Measurements from ENCODE around the gene VMO1. TPM values are rescaled to one million over a fixed set of nuclear protein-coding genes. Genes with fewer than 3 reads are reported as not detected.

VMO1 gene
- total and polyA plus RNA-seq, 2 donors (not counting 3 experiments of a cell fraction or from before 2014, with no cell fraction given), result 0.23 TPM; not detected in 1

DNA sequence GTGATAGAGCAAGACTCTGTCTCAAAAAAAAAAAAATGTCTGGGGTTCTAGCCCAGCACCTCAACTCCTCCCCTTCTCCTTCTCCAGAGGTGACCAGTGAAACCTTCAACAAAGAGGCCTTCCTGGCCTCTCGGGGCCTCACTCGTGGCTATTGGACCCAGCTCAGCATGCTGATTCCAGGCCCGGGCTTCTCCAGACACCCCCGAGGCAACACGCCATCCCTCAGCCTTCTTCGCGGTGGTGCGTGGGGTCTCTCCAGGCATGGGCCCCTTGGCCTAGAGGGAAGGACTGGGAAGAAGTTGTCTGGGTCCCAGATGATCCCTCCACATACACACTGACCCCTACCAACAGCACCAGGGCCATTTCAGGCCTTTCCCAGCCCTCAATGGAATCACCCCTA is 42.9 kb downstream of the VMO1 start:
- DNase-seq (ENCODE audit: low read depth, low spot score) (no peak), FAIRE-seq (no peak)
- H3K27ac ChIP-seq (ENCODE audit: insufficient read depth, low read depth, low read length), result no peak overlapping the region
- H3K9me1 ChIP-seq (replicated peaks; ENCODE audit: control insufficient read depth, extremely low read depth, insufficient read depth, low read length), result no peaks in the 10 kb centered on the region
- BruUV-seq (replicated peaks), result no TSS peak
- H3K9me3 ChIP-seq (replicated peaks; ENCODE audit: control insufficient read depth, insufficient read depth, low read length), result no peaks in the 10 kb centered on the region
- intact Hi-C loops (cut with micrococcal nuclease), result no loop called here
- no peak overlapping the region for H3K4me2 ChIP-seq (ENCODE audit: insufficient read depth, low read length)
- no peak overlapping the region for H3K4me3 ChIP-seq (replicated peaks in 1 of 3; ENCODE audit: insufficient read depth in 1 of 3, low read depth in 1 of 3, low read length in 3 of 3)
- ChIA-PET CTCF (interaction anchor here (1.5 kb wide), 1 partner anchor 36 kb away, joined by 3 read pairs; no protein-coding TSS in a partner anchor), POLR2A (no interaction called here)
- dilution Hi-C loops (cut with MboI; ENCODE audit: extremely low pct_ligation_motif_present, low sequenced_read_pairs), result no loop called here
- peaks cover 7 to 11% of the 10 kb centered on the region in 2 experiments for H3K27me3 ChIP-seq (ENCODE audit: control insufficient read depth in 2 of 2, insufficient read depth in 2 of 2, low read length in 2 of 2)
- H3K9ac ChIP-seq (replicated peaks; ENCODE audit: extremely low read depth, insufficient read depth, low read length), result no peak overlapping the region
- no peaks in the 10 kb centered on the region for H3K36me3 ChIP-seq (ENCODE audit: control insufficient read depth in 2 of 2, extremely low read depth in 1 of 2, insufficient read depth in 2 of 2, low read length in 2 of 2)
- peaks cover 11% of the 10 kb centered on the region for H3K4me1 ChIP-seq (ENCODE audit: control insufficient read depth, extremely low read depth, insufficient read depth, low read length)
- no peak overlapping the region for H2AFZ ChIP-seq (ENCODE audit: low read depth, low read length)
- no peaks in the 10 kb centered on the region for H3K79me2 ChIP-seq (ENCODE audit: control insufficient read depth, insufficient read depth, low read length)
- TF ChIP-seq MYC (IDR thresholded peaks at IDR 0.05; ENCODE audit: low read depth, low read length), result no peak
- H4K20me1 ChIP-seq (replicated peaks; ENCODE audit: control insufficient read depth, extremely low read depth, insufficient read depth, low read length), result no peaks in the 10 kb centered on the region

DNA sequence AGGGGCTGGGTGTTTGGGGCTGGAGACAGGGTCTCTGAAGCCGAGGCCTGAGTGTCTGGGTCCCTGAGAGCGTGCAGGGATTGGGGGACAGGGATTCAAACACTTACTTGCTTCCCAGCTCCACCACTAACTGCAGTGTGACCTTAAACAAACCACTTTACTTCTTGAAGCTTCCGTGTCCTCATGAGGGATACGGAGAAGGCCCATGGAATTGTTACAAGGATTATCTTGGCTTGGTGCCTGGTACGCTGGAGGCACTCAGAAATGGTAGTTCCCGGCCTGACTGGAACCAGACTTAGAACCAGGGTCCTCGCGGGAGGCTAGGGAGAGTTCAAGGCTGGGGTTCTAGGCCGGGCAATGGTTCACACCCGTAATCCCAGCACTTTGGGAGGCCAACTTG is 43.5 kb downstream of the VMO1 start:
- H3K79me2 ChIP-seq (ENCODE audit: control insufficient read depth, insufficient read depth, low read length), result no peaks in the 10 kb centered on the region
- intact Hi-C loops (cut with micrococcal nuclease), result no loop called here
- no peaks in the 10 kb centered on the region for H3K36me3 ChIP-seq (ENCODE audit: control insufficient read depth in 2 of 2, extremely low read depth in 1 of 2, insufficient read depth in 2 of 2, low read length in 2 of 2)
- H3K4me2 ChIP-seq (ENCODE audit: insufficient read depth, low read length), result no peak overlapping the region
- peaks cover 8% of the 10 kb centered on the region for H3K4me1 ChIP-seq (ENCODE audit: control insufficient read depth, extremely low read depth, insufficient read depth, low read length)
- H2AFZ ChIP-seq (ENCODE audit: low read depth, low read length), result no peak overlapping the region
- H3K9ac ChIP-seq (replicated peaks; ENCODE audit: extremely low read depth, insufficient read depth, low read length), result no peak overlapping the region
- ChIA-PET CTCF (interaction anchor here (1.5 kb wide), 1 partner anchor 37 kb away, joined by 3 read pairs; no protein-coding TSS in a partner anchor), POLR2A (no interaction called here)
- TF ChIP-seq MYC (IDR thresholded peaks at IDR 0.05; ENCODE audit: low read depth, low read length), result no peak
- no peak for TF ChIP-seq FOS (IDR thresholded peaks at IDR 0.05; ENCODE audit: borderline replicate concordance, insufficient read depth, low read length)
- TF ChIP-seq, protein P1, sequence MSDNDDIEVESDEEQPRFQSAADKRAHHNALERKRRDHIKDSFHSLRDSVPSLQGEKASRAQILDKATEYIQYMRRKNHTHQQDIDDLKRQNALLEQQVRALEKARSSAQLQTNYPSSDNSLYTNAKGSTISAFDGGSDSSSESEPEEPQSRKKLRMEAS (IDR thresholded peaks at IDR 0.05; ENCODE audit: insufficient read depth, insufficient read length), result no peak
- TF ChIP-seq POLR2AphosphoS5 (IDR thresholded peaks at IDR 0.05; ENCODE audit: insufficient read depth, low read depth, low read length), result no peak
- TF ChIP-seq, protein P2, sequence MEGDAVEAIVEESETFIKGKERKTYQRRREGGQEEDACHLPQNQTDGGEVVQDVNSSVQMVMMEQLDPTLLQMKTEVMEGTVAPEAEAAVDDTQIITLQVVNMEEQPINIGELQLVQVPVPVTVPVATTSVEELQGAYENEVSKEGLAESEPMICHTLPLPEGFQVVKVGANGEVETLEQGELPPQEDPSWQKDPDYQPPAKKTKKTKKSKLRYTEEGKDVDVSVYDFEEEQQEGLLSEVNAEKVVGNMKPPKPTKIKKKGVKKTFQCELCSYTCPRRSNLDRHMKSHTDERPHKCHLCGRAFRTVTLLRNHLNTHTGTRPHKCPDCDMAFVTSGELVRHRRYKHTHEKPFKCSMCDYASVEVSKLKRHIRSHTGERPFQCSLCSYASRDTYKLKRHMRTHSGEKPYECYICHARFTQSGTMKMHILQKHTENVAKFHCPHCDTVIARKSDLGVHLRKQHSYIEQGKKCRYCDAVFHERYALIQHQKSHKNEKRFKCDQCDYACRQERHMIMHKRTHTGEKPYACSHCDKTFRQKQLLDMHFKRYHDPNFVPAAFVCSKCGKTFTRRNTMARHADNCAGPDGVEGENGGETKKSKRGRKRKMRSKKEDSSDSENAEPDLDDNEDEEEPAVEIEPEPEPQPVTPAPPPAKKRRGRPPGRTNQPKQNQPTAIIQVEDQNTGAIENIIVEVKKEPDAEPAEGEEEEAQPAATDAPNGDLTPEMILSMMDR (IDR thresholded peaks at IDR 0.05; ENCODE audit: extremely low read depth in 1 of 2, insufficient read depth in 1 of 2, low read depth in 1 of 2, low read length in 2 of 2), result no peak
- TF ChIP-seq EZH2 (IDR thresholded peaks at IDR 0.05; ENCODE audit: borderline replicate concordance, low read depth, low read length, severe bottlenecking), result no peak
- TF ChIP-seq JUN (IDR thresholded peaks at IDR 0.05; ENCODE audit: borderline replicate concordance, insufficient read depth, insufficient read length, low read depth), result no peak
- TF ChIP-seq POLR2A (IDR thresholded peaks at IDR 0.05; ENCODE audit: low read depth, low read length), result no peak
- TF ChIP-seq GATA2 (IDR thresholded peaks at IDR 0.05; ENCODE audit: insufficient read depth, insufficient read length, low read depth, low read length), result no peak
- H4K20me1 ChIP-seq (replicated peaks; ENCODE audit: control insufficient read depth, extremely low read depth, insufficient read depth, low read length), result no peaks in the 10 kb centered on the region
- DNase-seq (ENCODE audit: low read depth, low spot score), result no peak
- FAIRE-seq, result no peak
- H3K27ac ChIP-seq (ENCODE audit: insufficient read depth, low read depth, low read length), result no peak overlapping the region
- no peak overlapping the region for H3K4me3 ChIP-seq (replicated peaks in 1 of 3; ENCODE audit: insufficient read depth in 1 of 3, low read depth in 1 of 3, low read length in 3 of 3)
- no peaks in the 10 kb centered on the region for H3K9me3 ChIP-seq (replicated peaks; ENCODE audit: control insufficient read depth, insufficient read depth, low read length)
- dilution Hi-C loops (cut with MboI; ENCODE audit: extremely low pct_ligation_motif_present, low sequenced_read_pairs), result no loop called here
- peaks cover 9 to 14% of the 10 kb centered on the region in 2 experiments for H3K27me3 ChIP-seq (ENCODE audit: control insufficient read depth in 2 of 2, insufficient read depth in 2 of 2, low read length in 2 of 2)
- BruUV-seq (replicated peaks), result no TSS peak
- H3K9me1 ChIP-seq (replicated peaks; ENCODE audit: control insufficient read depth, extremely low read depth, insufficient read depth, low read length), result no peaks in the 10 kb centered on the region
